Hematopoietic multipotent progenitor cell treated with erythropoietin and hydrocortisone succinate and interleukin-3 and kit ligand, for 8 days (in vitro differentiated cells): Measurements from ENCODE around the gene STC2.

Experiments used
- DNase-seq: peaks from one replicate; pipeline ENCODE4 v3.0.0-alpha.2; 2015

The STC2 gene

GRCh38 chr5:173311818-173312585, 16.2 kb downstream of the STC2 start:
- DNase-seq = no peak

- DNase-seq = no peak
These were observed 17.1 kb downstream of the STC2 start for GRCh38 chr5:173310861-173311785.

- DNase-seq = no peak
These were observed 17.9 kb downstream of the STC2 start for GRCh38 chr5:173310218-173310769.

GRCh38 chr5:173309731-173310130, 18.5 kb downstream of the STC2 start:
- no peak for DNase-seq

- DNase-seq = no peak
These were observed 20.0 kb downstream of the STC2 start for GRCh38 chr5:173308226-173308625.

GRCh38 chr5:173307695-173308094, 20.5 kb downstream of the STC2 start:
- no peak for DNase-seq

GRCh38 chr5:173306695-173307094, 21.5 kb downstream of the STC2 start:
- no peak for DNase-seq

- DNase-seq = no peak
These were observed 23.6 kb downstream of the STC2 start for GRCh38 chr5:173304591-173304988.

- no peak for DNase-seq
These were observed 24.2 kb downstream of the STC2 start for GRCh38 chr5:173303878-173304590.

- no peak for DNase-seq
These were observed 25.6 kb downstream of the STC2 start for GRCh38 chr5:173302546-173303155.

GRCh38 chr5:173301695-173302545, 26.3 kb downstream of the STC2 start:
- DNase-seq = no peak

- no peak for DNase-seq
These were observed 27.7 kb downstream of the STC2 start for GRCh38 chr5:173300389-173301047.

- DNase-seq = no peak
These were observed 28.4 kb downstream of the STC2 start for GRCh38 chr5:173299820-173300219.

- no peak for DNase-seq
These were observed 29.8 kb downstream of the STC2 start for GRCh38 chr5:173298213-173298926.

GRCh38 chr5:173297813-173298212, 30.4 kb downstream of the STC2 start:
- DNase-seq = no peak

GRCh38 chr5:173296737-173297676, 31.2 kb downstream of the STC2 start:
- no peak for DNase-seq

GRCh38 chr5:173295796-173296195, 32.4 kb downstream of the STC2 start:
- DNase-seq = no peak

GRCh38 chr5:173294673-173295320, 33.4 kb downstream of the STC2 start:
- DNase-seq = no peak
